ENCODE data around the gene EDNRA. TPM values are rescaled to one million over a fixed set of nuclear protein-coding genes. Genes with fewer than 3 reads are reported as not detected.

EDNRA gene
- total RNA-seq, 4 donors from 2014 or later: 12.7 to 25.5 (median 19.4) TPM

Other genes starting within 250 kb of the EDNRA start
- gene TMEM184C, start 136.3 kb downstream of the EDNRA start, total RNA-seq: 10 to 100 TPM; 22.2 to 33.2 (median 24.4) TPM
- gene PRMT9, start 203.1 kb downstream of the EDNRA start, total RNA-seq: 10 to 100 TPM in 1 of 4 donors, 1 to 10 TPM in 3; 5.9 to 11.1 (median 6.9) TPM